PC-3 (cell line): ENCODE results near the gene FYN.

ENCODE experiments used
- EZH2 ChIP-seq: fragments of 300-600 bp; sonication (generic); IDR thresholded peaks from one replicate; pipeline ENCODE4 v1.6.1; 2017; ENCODE audit warnings: antibody characterized with exemption, mild to moderate bottlenecking, low read length; ENCODE audit not compliant: unreplicated experiment
- EZH2phosphoT487 ChIP-seq: fragments of 300-600 bp; sonication (generic); IDR thresholded peaks from 2 replicates; pipeline ENCODE4 v1.6.1; 2018; ENCODE audit warnings: mild to moderate bottlenecking, antibody characterized with exemption, low read length, borderline replicate concordance
- TF ChIP-seq, protein P1 (sequence below): fragments of 300-600 bp; sonication (generic); conservative IDR thresholded peaks from 2 replicates; pipeline ENCODE4 v1.5.1; 2017; ENCODE audit warnings: antibody characterized with exemption, low read depth, mild to moderate bottlenecking, low read length

DNA sequence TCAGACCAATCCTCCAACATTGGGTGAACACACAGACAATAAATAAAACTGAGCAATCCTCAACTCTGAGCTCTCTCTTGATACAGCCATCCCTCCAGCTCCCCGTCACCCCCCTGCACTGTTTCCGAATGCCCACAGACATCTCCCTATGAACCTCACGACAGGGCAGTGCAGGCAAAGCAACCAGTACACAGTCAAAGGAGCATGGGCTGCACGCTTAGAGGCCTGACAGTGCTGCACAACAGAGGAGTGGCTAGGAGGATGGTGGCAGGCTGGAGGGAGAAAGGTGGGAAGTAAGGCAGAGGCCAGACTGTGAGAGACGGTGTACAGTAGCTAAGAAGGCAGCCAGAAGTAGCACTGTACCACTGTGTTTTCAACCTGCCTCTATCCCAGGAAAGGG lies 24.0 kb downstream of the FYN start:
- TF ChIP-seq, protein P1, sequence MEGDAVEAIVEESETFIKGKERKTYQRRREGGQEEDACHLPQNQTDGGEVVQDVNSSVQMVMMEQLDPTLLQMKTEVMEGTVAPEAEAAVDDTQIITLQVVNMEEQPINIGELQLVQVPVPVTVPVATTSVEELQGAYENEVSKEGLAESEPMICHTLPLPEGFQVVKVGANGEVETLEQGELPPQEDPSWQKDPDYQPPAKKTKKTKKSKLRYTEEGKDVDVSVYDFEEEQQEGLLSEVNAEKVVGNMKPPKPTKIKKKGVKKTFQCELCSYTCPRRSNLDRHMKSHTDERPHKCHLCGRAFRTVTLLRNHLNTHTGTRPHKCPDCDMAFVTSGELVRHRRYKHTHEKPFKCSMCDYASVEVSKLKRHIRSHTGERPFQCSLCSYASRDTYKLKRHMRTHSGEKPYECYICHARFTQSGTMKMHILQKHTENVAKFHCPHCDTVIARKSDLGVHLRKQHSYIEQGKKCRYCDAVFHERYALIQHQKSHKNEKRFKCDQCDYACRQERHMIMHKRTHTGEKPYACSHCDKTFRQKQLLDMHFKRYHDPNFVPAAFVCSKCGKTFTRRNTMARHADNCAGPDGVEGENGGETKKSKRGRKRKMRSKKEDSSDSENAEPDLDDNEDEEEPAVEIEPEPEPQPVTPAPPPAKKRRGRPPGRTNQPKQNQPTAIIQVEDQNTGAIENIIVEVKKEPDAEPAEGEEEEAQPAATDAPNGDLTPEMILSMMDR: no peak
- TF ChIP-seq EZH2 (no peak), EZH2phosphoT487 (no peak)
